ENCODE results near the gene DTNBP1.

DNA sequence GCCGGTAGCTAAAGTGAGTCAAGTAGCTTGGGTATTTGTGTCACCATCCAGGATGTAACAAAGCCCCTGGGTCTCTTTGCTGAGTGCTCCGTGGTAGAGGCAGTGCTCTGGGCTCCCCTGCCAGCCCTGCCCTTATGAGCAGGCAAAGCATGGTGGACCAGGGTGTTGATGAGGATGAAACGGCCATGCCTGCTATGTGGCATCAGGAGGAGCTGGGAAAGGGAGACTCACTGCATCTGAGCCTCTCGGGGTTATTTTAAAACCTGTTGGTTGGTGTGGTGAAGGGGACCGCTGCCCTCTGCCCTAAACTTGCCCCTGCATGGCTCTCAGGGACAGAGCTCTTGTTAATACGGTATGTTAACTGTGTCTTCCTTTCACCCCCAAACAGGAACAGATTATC, 143.1 kb downstream of the DTNBP1 start:
- no peak for TF ChIP-seq EZH2phosphoT487 (IDR thresholded peaks at IDR 0.05; ENCODE audit: insufficient read depth, low read depth)
- no peak for TF ChIP-seq EZH2 (IDR thresholded peaks at IDR 0.05; ENCODE audit: insufficient read depth, poor library complexity, severe bottlenecking)

Data from GM23248 (cell line).